ENCODE results near the gene RAB34. TPM values are rescaled to one million over a fixed set of nuclear protein-coding genes. Genes with fewer than 3 reads are reported as not detected.
A peak's percentile ranks its signal among the peaks of the same experiment; 100 is the strongest.
"Not testable (repeated sequence)": the region's sequence is repeated elsewhere in the genome, so short reads cannot be mapped to it uniquely, and the experiment has no call there.

Gene RAB34
- total RNA-seq, 1 donor: 186 TPM

- Histone ChIP-seq H3K4me3 (ENCODE audit: insufficient read depth, low read length) (peak overlapping the region; percentile 78), H3K4me1 (ENCODE audit: insufficient read depth, low read length) (peaks cover 44% of the 10 kb centered on the region), H2AFZ (ENCODE audit: low read length) (no peak overlapping the region), H3K79me2 (ENCODE audit: insufficient read depth, low read length) (peaks cover 35% of the 10 kb centered on the region), H4K20me1 (ENCODE audit: insufficient read depth, low read length) (peaks cover 40% of the 10 kb centered on the region), H3K36me3 (ENCODE audit: insufficient read depth, low read length) (peaks cover 44% of the 10 kb centered on the region), H3K27ac (ENCODE audit: low read depth, low read length) (peak overlapping the region; percentile 14), H3K27me3 (ENCODE audit: insufficient read depth, low read length) (no peaks in the 10 kb centered on the region), H3K9me3 (ENCODE audit: low read depth, low read length) (no peaks in the 10 kb centered on the region), H3K4me2 (ENCODE audit: insufficient read depth, low read length) (peak overlapping the region; percentile 60)
- DNase-seq (ENCODE audit: insufficient read length, low spot score, missing footprints): peak; percentile 18
- no peak for TF ChIP-seq CTCF (IDR thresholded peaks at IDR 0.05; ENCODE audit: extremely low read depth, low read depth, low read length)
These were observed 7.0 kb upstream of the RAB34 start for GRCh38 chr17:28724500-28725165.

GRCh38 chr17:28723836-28724499, 6.3 kb upstream of the RAB34 start:
- H3K9me3 ChIP-seq (ENCODE audit: low read depth, low read length); H2AFZ ChIP-seq (ENCODE audit: low read length); DNase-seq (ENCODE audit: insufficient read length, low spot score, missing footprints); H3K27me3 ChIP-seq (ENCODE audit: insufficient read depth, low read length); H3K4me3 ChIP-seq (ENCODE audit: insufficient read depth, low read length): not testable (repeated sequence)
- H3K4me1 ChIP-seq (ENCODE audit: insufficient read depth, low read length): peaks cover 45% of the 10 kb centered on the region
- H4K20me1 ChIP-seq (ENCODE audit: insufficient read depth, low read length): peaks cover 40% of the 10 kb centered on the region
- peak overlapping the region; percentile 60 for H3K4me2 ChIP-seq (ENCODE audit: insufficient read depth, low read length)
- H3K79me2 ChIP-seq (ENCODE audit: insufficient read depth, low read length): peaks cover 35% of the 10 kb centered on the region
- peak overlapping the region; percentile 14 for H3K27ac ChIP-seq (ENCODE audit: low read depth, low read length)
- H3K36me3 ChIP-seq (ENCODE audit: insufficient read depth, low read length): peaks cover 44% of the 10 kb centered on the region

- peaks cover 50% of the 10 kb centered on the region for H3K4me1 ChIP-seq (ENCODE audit: insufficient read depth, low read length)
- H3K79me2 ChIP-seq (ENCODE audit: insufficient read depth, low read length): peaks cover 35% of the 10 kb centered on the region
- no peaks in the 10 kb centered on the region for H3K9me3 ChIP-seq (ENCODE audit: low read depth, low read length)
- H4K20me1 ChIP-seq (ENCODE audit: insufficient read depth, low read length): peaks cover 40% of the 10 kb centered on the region
- no peaks in the 10 kb centered on the region for H3K27me3 ChIP-seq (ENCODE audit: insufficient read depth, low read length)
- no peak for TF ChIP-seq CTCF (IDR thresholded peaks at IDR 0.05; ENCODE audit: extremely low read depth, low read depth, low read length)
- H3K27ac ChIP-seq (ENCODE audit: low read depth, low read length): no peak overlapping the region
- peaks cover 44% of the 10 kb centered on the region for H3K36me3 ChIP-seq (ENCODE audit: insufficient read depth, low read length)
- no peak overlapping the region for H3K4me3 ChIP-seq (ENCODE audit: insufficient read depth, low read length)
- no peak overlapping the region for H2AFZ ChIP-seq (ENCODE audit: low read length)
- H3K4me2 ChIP-seq (ENCODE audit: insufficient read depth, low read length): peak overlapping the region; percentile 87
- DNase-seq (ENCODE audit: insufficient read length, low spot score, missing footprints): peak; percentile 47
These were observed 5.6 kb upstream of the RAB34 start for GRCh38 chr17:28723159-28723835.

- H3K27me3 ChIP-seq (ENCODE audit: insufficient read depth, low read length): no peaks in the 10 kb centered on the region
- H2AFZ ChIP-seq (ENCODE audit: low read length): no peak overlapping the region
- H3K9me3 ChIP-seq (ENCODE audit: low read depth, low read length): no peaks in the 10 kb centered on the region
- peaks cover 40% of the 10 kb centered on the region for H4K20me1 ChIP-seq (ENCODE audit: insufficient read depth, low read length)
- H3K27ac ChIP-seq (ENCODE audit: low read depth, low read length): peak overlapping the region; percentile 11
- H3K4me2 ChIP-seq (ENCODE audit: insufficient read depth, low read length): peak overlapping the region; percentile 87
- peak; percentile 14 for DNase-seq (ENCODE audit: insufficient read length, low spot score, missing footprints)
- peaks cover 44% of the 10 kb centered on the region for H3K36me3 ChIP-seq (ENCODE audit: insufficient read depth, low read length)
- H3K4me3 ChIP-seq (ENCODE audit: insufficient read depth, low read length): peak overlapping the region; percentile 28
- peaks cover 47% of the 10 kb centered on the region for H3K4me1 ChIP-seq (ENCODE audit: insufficient read depth, low read length)
- no peak for TF ChIP-seq CTCF (IDR thresholded peaks at IDR 0.05; ENCODE audit: extremely low read depth, low read depth, low read length)
- H3K79me2 ChIP-seq (ENCODE audit: insufficient read depth, low read length): peaks cover 35% of the 10 kb centered on the region
These were observed 4.9 kb upstream of the RAB34 start for GRCh38 chr17:28722417-28723158.

- Histone ChIP-seq H3K36me3 (ENCODE audit: insufficient read depth, low read length) (peaks cover 45% of the 10 kb centered on the region), H3K79me2 (ENCODE audit: insufficient read depth, low read length) (peaks cover 51% of the 10 kb centered on the region), H3K27ac (ENCODE audit: low read depth, low read length) (peak overlapping the region; percentile 73), H3K4me2 (ENCODE audit: insufficient read depth, low read length) (peak overlapping the region; percentile 87), H3K4me1 (ENCODE audit: insufficient read depth, low read length) (peaks cover 51% of the 10 kb centered on the region), H4K20me1 (ENCODE audit: insufficient read depth, low read length) (peaks cover 49% of the 10 kb centered on the region), H3K4me3 (ENCODE audit: insufficient read depth, low read length) (peak overlapping the region; percentile 80)
- not testable (repeated sequence) for H3K27me3 ChIP-seq (ENCODE audit: insufficient read depth, low read length); H2AFZ ChIP-seq (ENCODE audit: low read length); H3K9me3 ChIP-seq (ENCODE audit: low read depth, low read length)
- peak; percentile 10 for DNase-seq (ENCODE audit: insufficient read length, low spot score, missing footprints)
These were observed 3.3 kb upstream of the RAB34 start for GRCh38 chr17:28720997-28721329.

All from osteoblast (primary cell).